Mucosa of rectum (tissue), 2 donors: ENCODE data around the gene CAND2.

ENCODE experiments used
- H3K27ac ChIP-seq, 2 donors: one replicate each; pipeline ENCODE4 v1.7.0; 2013; ENCODE audit warnings: inconsistent platforms in 2 of 2, low read depth in 2 of 2, low read length in 2 of 2
- H3K27me3 ChIP-seq, 2 donors: one replicate each; pipeline ENCODE4 v1.7.0; 2013; ENCODE audit warnings: low read length in 2 of 2; ENCODE audit not compliant: control insufficient read depth in 2 of 2, insufficient read depth in 2 of 2
- H3K36me3 ChIP-seq, 2 donors: one replicate each; pipeline ENCODE4 v1.7.0; 2013; ENCODE audit warnings: low read length in 2 of 2; ENCODE audit not compliant: control insufficient read depth in 2 of 2, insufficient read depth in 2 of 2
- H3K4me1 ChIP-seq, 2 donors: one replicate each; pipeline ENCODE4 v1.7.0; 2013; ENCODE audit warnings: low read length in 2 of 2, mild to moderate bottlenecking in 1 of 2; ENCODE audit not compliant: control insufficient read depth in 2 of 2, insufficient read depth in 2 of 2
- H3K4me3 ChIP-seq, 2 donors: one replicate each; pipeline ENCODE4 v1.7.0; 2013; ENCODE audit warnings: low read length in 2 of 2
- H3K9ac ChIP-seq, 2 donors: one replicate each; pipeline ENCODE4 v1.7.0; 2013; ENCODE audit warnings: low read length in 2 of 2, low read depth in 1 of 2, mild to moderate bottlenecking in 1 of 2
- H3K9me3 ChIP-seq, 2 donors: one replicate each; pipeline ENCODE4 v1.7.0; 2013; ENCODE audit warnings: low read length in 2 of 2; ENCODE audit not compliant: control insufficient read depth in 2 of 2
- donor health status: healthy.
- donor health status: Normal muscosa, but diverticular disease.

Gene CAND2

DNA sequence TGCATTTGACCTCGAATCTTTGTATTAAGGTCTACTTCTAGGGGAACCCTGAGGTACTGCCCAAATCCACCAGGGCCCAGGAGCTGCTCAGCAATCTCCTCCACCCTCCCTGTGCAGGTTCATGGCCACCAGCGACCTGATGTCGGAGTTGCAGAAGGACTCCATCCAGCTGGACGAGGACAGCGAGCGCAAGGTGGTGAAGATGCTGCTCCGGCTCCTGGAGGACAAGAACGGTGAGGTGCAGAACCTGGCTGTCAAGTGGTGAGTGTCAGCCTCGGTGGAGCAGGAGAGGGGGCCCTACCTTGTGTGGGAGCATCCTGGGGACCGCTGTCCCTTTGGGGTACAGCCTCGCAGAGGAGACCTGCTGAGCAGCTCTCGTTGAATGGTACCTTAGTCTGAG, 6.9 kb downstream of the CAND2 start:
- H3K27me3 ChIP-seq: no peaks in the 10 kb centered on the region
- H3K4me1 ChIP-seq: no peaks in the 10 kb centered on the region
- H3K9ac ChIP-seq: no peak overlapping the region
- H3K27ac ChIP-seq: no peak overlapping the region
- no peak overlapping the region for H3K4me3 ChIP-seq
- peaks cover 0 to 2% of the 10 kb centered on the region in 2 donors for H3K36me3 ChIP-seq
- no peaks in the 10 kb centered on the region for H3K9me3 ChIP-seq

DNA sequence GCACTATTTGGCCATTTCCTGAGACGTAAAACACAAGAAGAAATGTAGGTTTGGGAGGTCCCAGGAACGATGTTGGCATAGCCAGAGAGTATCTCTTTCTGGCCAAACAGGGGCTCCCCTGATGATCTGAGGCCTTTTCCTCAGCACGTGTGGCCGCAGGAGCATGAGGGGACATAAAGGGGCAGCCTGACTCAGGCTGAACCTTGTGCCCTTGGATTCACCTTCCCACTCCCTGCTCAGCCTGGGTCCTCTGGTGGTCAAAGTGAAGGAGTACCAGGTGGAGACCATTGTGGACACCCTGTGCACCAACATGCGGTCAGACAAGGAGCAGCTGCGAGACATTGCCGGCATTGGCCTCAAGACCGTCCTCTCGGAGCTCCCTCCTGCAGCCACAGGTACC, 10.6 kb downstream of the CAND2 start:
- Histone ChIP-seq H3K9me3 (no peaks in the 10 kb centered on the region), H3K27ac (no peak overlapping the region), H3K27me3 (no peaks in the 10 kb centered on the region), H3K4me1 (peaks cover 2 to 3% of the 10 kb centered on the region in 2 donors), H3K9ac (no peak overlapping the region), H3K4me3 (no peak overlapping the region), H3K36me3 (peaks cover 0 to 2% of the 10 kb centered on the region in 2 donors)

DNA sequence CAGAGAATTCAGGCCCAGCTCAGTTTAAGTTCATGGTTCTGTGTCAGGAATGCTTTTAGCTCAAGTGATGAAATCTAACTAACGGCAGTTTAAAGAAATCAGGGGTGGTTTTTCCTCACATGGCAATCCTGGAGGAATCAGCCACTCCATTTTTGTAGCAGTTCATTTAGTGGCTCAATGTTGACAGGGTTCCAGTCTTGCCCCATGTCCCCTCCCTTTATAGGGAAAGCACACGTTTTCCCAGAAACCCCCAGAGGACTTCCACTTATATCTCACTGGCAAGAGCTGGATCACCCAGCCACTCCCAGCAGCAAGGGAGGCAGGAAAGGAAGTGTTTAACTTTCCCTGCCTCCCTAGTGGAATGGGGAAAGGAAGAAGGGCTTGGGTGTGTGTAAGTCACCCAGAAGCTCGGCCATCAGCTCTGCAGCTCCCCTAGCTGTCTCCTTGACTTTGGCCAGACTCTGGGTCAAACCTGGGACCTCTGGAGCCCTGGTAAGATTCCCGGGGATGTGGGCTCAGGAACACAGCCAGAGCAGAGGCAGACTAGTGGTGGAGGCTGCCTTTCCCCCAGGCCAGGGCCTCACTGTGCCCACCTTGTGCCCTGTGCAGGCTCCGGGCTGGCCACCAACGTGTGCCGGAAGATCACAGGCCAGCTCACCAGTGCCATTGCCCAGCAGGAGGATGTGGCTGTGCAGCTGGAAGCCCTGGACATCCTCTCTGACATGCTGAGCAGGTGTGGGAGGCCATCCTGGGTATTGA, 11.3 kb downstream of the CAND2 start:
- no peak overlapping the region for H3K27ac ChIP-seq
- H3K4me1 ChIP-seq: peaks cover 2 to 3% of the 10 kb centered on the region in 2 donors
- H3K27me3 ChIP-seq: no peaks in the 10 kb centered on the region
- H3K4me3 ChIP-seq: no peak overlapping the region
- H3K9ac ChIP-seq: no peak overlapping the region
- no peaks in the 10 kb centered on the region for H3K9me3 ChIP-seq
- H3K36me3 ChIP-seq: peaks cover 0 to 2% of the 10 kb centered on the region in 2 donors

DNA sequence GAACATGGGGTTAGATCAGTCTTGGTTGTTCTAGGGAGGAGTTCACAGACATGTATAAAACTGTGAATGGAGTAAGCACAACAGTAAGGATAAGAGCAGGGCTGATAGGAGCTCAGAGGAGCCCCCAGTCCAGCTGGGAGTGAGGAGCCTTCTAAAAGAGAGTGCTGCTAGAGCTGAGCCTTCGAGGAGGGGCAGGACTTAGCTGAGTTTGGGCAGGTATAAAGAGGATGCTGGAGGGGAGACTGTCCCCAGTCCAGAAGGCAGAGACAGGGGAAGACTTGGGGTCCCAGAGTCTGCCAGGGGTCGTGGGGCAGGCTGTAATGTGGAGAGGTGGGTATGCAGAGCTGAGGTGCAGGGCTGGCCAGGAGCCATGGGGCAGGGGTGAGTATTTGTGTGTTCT, 12.1 kb downstream of the CAND2 start:
- H3K9ac ChIP-seq: no peak overlapping the region
- H3K27ac ChIP-seq: no peak overlapping the region
- peaks cover 2 to 3% of the 10 kb centered on the region in 2 donors for H3K4me1 ChIP-seq
- H3K9me3 ChIP-seq: no peaks in the 10 kb centered on the region
- H3K27me3 ChIP-seq: no peaks in the 10 kb centered on the region
- no peak overlapping the region for H3K4me3 ChIP-seq
- H3K36me3 ChIP-seq: peaks cover 0 to 1% of the 10 kb centered on the region in 2 donors

DNA sequence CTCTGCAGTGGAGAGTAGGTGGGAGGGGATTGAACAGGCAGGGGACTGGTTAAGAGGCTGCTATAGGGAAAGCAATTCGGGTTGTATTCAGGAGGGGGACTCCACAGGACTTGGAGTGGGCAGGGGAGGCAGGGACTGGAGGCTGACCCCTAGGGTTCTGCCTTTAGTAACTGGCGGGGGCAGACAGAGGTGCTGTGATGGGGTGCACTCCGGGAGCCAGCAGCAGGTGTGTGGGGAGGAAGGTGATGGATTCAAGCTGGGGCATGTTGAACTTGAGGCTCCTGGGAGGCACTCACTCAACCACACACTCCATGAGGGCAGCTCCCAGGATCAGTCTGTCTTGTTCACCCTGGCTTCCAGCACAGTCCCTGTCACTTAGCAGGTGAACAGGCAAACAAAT, 12.5 kb downstream of the CAND2 start:
- no peak overlapping the region for H3K4me3 ChIP-seq
- H3K27ac ChIP-seq: no peak overlapping the region
- H3K4me1 ChIP-seq: peaks cover 2 to 3% of the 10 kb centered on the region in 2 donors
- H3K27me3 ChIP-seq: no peaks in the 10 kb centered on the region
- H3K9me3 ChIP-seq: no peaks in the 10 kb centered on the region
- no peak overlapping the region for H3K9ac ChIP-seq
- no peaks in the 10 kb centered on the region for H3K36me3 ChIP-seq

DNA sequence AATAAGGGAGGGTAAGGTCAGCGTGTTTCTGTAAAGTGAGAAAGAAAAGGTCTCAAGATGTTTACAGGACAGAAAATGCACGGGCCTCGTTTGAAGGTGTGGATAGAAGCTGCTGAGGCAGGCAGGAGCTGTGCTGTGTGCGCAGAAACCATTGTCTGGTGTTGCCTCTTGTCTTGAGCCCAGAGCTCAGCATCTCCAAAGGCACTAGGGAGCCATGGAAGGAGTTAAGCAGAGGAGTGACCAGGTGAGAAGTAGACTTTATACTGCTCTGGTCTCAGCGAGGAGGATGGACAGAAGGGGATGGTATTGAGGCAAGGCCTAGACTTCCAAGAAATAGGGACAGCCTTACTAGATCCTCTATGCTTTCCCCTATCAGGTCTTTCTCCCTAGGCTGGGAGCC, 13.0 kb downstream of the CAND2 start:
- Histone ChIP-seq H3K4me1 (peaks cover 2 to 3% of the 10 kb centered on the region in 2 donors), H3K36me3 (no peaks in the 10 kb centered on the region), H3K27ac (no peak overlapping the region), H3K4me3 (peak overlapping the region; percentile 67 to 69), H3K9ac (peak overlapping the region; percentile 41 to 64), H3K9me3 (no peaks in the 10 kb centered on the region), H3K27me3 (no peaks in the 10 kb centered on the region)

DNA sequence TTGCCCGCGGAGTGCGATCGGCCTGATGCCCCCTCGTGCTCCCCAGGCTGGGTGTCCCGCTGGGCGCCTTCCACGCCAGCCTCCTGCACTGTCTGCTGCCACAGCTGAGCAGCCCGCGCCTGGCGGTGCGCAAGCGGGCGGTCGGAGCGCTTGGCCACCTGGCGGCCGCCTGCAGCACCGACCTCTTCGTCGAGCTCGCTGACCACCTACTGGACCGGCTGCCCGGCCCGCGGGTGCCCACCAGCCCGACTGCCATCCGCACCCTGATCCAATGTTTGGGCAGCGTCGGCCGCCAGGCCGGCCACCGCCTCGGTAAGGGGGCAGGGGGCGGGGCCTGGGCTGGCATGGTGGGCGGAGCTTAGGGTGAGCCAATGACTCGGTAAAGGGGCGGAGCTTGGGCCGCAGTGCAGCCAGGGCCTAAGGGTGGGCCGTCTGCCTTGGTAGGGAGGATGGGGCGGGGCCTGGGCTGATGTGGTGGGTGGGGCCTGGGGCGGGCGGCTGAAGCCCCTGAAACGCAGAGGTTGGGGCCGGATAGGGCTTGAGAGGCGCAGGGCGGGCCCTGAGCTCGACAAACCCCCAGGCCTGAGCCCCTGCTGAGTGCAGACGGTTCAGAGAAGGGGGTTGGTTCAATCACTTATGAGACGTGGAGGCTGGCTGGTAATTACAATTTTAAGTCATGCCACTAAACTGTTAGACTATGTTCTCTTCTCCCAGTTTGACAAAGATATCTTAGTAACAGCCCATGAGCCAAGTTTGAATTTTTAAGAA, 13.7 kb downstream of the CAND2 start:
- peaks cover 2 to 3% of the 10 kb centered on the region in 2 donors for H3K4me1 ChIP-seq
- no peaks in the 10 kb centered on the region for H3K27me3 ChIP-seq
- H3K27ac ChIP-seq: peak overlapping the region; percentile 17 to 38
- peak overlapping the region; percentile 67 to 69 for H3K4me3 ChIP-seq
- peak overlapping the region; percentile 41 to 64 for H3K9ac ChIP-seq
- H3K36me3 ChIP-seq: no peaks in the 10 kb centered on the region
- no peaks in the 10 kb centered on the region for H3K9me3 ChIP-seq

DNA sequence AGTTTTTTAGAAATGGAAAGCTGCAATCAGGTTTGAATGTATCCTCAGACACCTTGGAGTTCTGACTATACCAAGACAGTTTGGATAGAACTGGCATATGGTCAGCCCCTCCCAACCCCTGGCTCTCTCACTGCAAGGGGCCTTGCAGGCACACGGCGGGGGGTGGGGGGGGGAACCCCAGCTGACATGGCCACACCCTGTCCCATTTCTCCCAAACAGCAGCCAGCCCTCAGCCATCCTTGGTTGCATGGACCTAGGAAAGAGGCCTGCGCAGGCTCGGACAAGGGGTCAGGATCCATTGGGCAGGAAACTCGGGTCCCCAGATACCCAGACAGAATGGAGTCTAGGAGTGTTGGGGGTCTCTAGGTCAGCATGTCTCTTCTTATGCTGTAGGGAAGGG, 14.5 kb downstream of the CAND2 start:
- Histone ChIP-seq H3K27ac (no peak overlapping the region), H3K9ac (no peak overlapping the region), H3K27me3 (no peaks in the 10 kb centered on the region), H3K9me3 (no peaks in the 10 kb centered on the region), H3K36me3 (no peaks in the 10 kb centered on the region), H3K4me1 (peaks cover 2 to 3% of the 10 kb centered on the region in 2 donors), H3K4me3 (no peak overlapping the region)

DNA sequence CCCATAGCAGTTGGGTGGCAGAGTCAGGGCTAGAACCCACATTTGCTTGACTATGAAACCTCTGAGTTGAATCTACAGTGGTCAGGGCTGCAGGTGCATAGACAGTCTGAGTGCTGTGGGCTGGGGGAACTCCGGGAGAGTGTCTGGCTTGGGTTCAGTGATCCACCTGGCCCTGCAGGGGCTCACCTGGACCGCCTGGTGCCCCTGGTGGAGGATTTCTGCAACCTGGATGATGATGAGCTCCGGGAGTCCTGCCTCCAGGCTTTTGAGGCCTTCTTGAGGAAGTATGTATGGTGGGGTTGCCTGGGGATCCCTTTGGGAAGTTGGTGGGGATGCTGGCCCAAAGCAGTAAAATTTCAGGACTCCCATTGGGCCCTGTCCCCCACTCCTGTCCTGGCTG, 16.3 kb downstream of the CAND2 start:
- Histone ChIP-seq H3K4me1 (peaks cover 2 to 3% of the 10 kb centered on the region in 2 donors), H3K36me3 (no peaks in the 10 kb centered on the region), H3K9me3 (no peaks in the 10 kb centered on the region), H3K27me3 (no peaks in the 10 kb centered on the region), H3K9ac (no peak overlapping the region), H3K4me3 (no peak overlapping the region), H3K27ac (no peak overlapping the region)

DNA sequence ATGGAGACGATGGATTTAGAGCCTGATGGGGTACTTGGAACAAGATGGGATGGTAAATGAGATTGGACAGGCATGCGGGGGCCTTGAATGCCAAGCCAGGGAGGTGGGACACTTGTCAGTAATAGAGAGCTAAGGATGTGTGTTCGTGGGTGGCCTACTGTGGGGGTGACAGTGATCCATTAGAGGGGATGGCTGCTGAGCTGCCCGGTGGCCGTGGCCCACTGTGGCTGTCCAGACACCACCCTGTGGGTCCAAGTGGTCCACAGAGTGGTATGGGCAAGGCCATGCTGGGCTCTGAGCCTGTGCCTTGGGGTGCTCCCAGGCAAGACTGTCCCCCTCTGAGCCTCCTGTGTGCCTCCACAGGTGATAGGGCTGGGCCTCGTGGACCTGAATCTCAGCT, 17.5 kb downstream of the CAND2 start:
- H3K36me3 ChIP-seq: no peaks in the 10 kb centered on the region
- no peaks in the 10 kb centered on the region for H3K9me3 ChIP-seq
- no peak overlapping the region for H3K4me3 ChIP-seq
- H3K27me3 ChIP-seq: no peaks in the 10 kb centered on the region
- peaks cover 2 to 3% of the 10 kb centered on the region in 2 donors for H3K4me1 ChIP-seq
- no peak overlapping the region for H3K27ac ChIP-seq
- H3K9ac ChIP-seq: no peak overlapping the region
